Activated naive CD8-positive, alpha-beta T cell treated with anti-CD3 and anti-CD28 coated beads, Interleukin-2, amount 50 U/mL, for 24 hours (primary cell): ENCODE data around the gene DMC1.

Experiments used
- ATAC-seq: fragments of 150-1000 bp; cut with Tn5 transposase; one replicate; pipeline ENCODE4 v1.10.0; 2021
- DNase-seq: peaks from one replicate; pipeline ENCODE4 v3.0.0; 2021
- H3K27ac Mint-ChIP-seq: one replicate; pipeline ENCODE4 v1.8.0; 2021; ENCODE audit warnings: mild to moderate bottlenecking, mixed read lengths
- H3K27me3 Mint-ChIP-seq: one replicate; pipeline ENCODE4 v1.8.0; 2021; ENCODE audit warnings: mixed read lengths
- H3K36me3 Mint-ChIP-seq: one replicate; pipeline ENCODE4 v1.8.0; 2021; ENCODE audit warnings: low read depth, mixed read lengths
- H3K4me1 Mint-ChIP-seq: one replicate; pipeline ENCODE4 v1.8.0; 2021; ENCODE audit warnings: mixed read lengths
- H3K4me3 Mint-ChIP-seq: one replicate; pipeline ENCODE4 v1.8.0; 2021; ENCODE audit warnings: mild to moderate bottlenecking, moderate library complexity, mixed read lengths
- H3K9me3 Mint-ChIP-seq: one replicate; pipeline ENCODE4 v1.8.0; 2021; ENCODE audit warnings: mixed read lengths

Gene DMC1

GRCh38 chr22:38531251-38531938 lies 38.6 kb downstream of the DMC1 start:
- Mint-ChIP-seq H3K27me3 (no peaks in the 10 kb centered on the region), H3K4me3 (peak overlapping the region; percentile 70), H3K4me1 (peaks cover 17% of the 10 kb centered on the region), H3K27ac (peak overlapping the region; percentile 95), H3K36me3 (no peaks in the 10 kb centered on the region), H3K9me3 (no peaks in the 10 kb centered on the region)
- ATAC-seq (peak; percentile 24), DNase-seq (no peak)

DNA sequence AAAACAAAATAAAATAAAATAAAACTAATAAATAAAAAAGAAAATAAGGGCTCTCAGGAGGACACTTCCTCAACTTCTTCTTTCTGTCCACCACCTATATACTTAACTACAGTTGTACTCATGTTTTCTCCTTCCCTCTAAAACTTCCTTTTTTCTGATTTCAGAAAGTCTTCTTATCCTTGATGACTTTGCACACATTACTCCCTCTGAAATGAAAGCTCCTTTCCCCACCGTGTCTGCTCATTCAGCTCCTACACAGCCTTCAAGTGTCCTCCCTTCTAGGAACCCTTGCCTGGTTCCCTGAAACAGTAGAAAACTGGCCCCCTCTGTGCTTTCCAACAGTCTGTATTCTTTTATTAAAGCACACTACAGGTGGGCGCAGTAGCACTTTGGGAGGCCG lies 45.6 kb downstream of the DMC1 start:
- Mint-ChIP-seq H3K4me3 (no peak overlapping the region), H3K27ac (no peak overlapping the region), H3K27me3 (peaks cover 2% of the 10 kb centered on the region), H3K4me1 (no peaks in the 10 kb centered on the region), H3K36me3 (peaks cover 1% of the 10 kb centered on the region), H3K9me3 (no peaks in the 10 kb centered on the region)
- ATAC-seq = no peak
- no peak for DNase-seq

DNA sequence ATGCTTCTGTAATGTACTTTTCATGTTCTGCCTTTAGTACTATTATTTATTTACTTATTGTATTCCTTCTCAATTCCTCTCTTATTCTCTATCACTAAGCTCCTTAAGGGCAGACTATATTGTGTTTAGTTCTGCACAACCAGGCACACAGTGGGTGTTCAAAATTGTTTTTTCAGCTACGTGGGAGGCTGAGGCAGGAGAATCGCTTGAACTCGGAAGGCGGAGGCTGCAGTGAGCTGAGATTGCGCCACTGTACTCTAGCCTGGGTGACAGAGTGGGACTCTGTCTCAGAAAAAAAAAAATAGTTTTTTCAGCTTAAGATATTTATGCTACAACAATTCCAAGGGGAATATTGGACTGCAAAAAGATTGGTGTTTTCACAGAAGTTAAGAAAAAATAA lies 46.5 kb downstream of the DMC1 start:
- H3K4me1 Mint-ChIP-seq = no peaks in the 10 kb centered on the region
- H3K4me3 Mint-ChIP-seq = no peak overlapping the region
- peaks cover 3% of the 10 kb centered on the region for H3K36me3 Mint-ChIP-seq
- H3K9me3 Mint-ChIP-seq = no peaks in the 10 kb centered on the region
- no peak for DNase-seq
- H3K27ac Mint-ChIP-seq = no peak overlapping the region
- H3K27me3 Mint-ChIP-seq = peaks cover 2% of the 10 kb centered on the region
- ATAC-seq = no peak

DNA sequence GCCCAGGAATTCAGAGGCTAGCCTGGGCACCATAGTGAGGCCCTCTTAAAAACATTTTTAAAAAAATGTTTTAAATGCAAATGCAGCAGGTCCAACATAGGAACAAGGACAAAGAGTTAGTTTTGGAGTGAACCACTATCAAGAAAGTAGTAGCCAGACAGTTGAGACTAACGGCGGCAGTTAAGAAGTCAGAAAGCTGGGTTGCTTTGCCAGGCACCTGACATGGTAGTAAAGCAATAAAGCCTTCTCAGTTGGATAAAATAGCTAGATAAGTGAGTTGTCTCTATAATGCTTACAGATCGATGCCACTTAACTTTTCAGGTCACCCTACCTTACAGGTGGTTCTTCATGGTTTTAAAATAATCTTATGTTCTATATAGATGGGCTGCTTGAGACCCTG lies 47.0 kb downstream of the DMC1 start:
- no peak for ATAC-seq
- H3K9me3 Mint-ChIP-seq = no peaks in the 10 kb centered on the region
- peaks cover 2% of the 10 kb centered on the region for H3K27me3 Mint-ChIP-seq
- DNase-seq = no peak
- H3K27ac Mint-ChIP-seq = no peak overlapping the region
- H3K4me1 Mint-ChIP-seq = no peaks in the 10 kb centered on the region
- no peak overlapping the region for H3K4me3 Mint-ChIP-seq
- H3K36me3 Mint-ChIP-seq = peaks cover 3% of the 10 kb centered on the region

GRCh38 chr22:38519453-38520250 lies 50.3 kb downstream of the DMC1 start:
- ATAC-seq = no peak
- Mint-ChIP-seq H3K4me3 (no peak overlapping the region), H3K27me3 (peaks cover 2% of the 10 kb centered on the region), H3K27ac (no peak overlapping the region), H3K9me3 (no peaks in the 10 kb centered on the region), H3K4me1 (no peaks in the 10 kb centered on the region), H3K36me3 (peaks cover 3% of the 10 kb centered on the region)
- no peak for DNase-seq

DNA sequence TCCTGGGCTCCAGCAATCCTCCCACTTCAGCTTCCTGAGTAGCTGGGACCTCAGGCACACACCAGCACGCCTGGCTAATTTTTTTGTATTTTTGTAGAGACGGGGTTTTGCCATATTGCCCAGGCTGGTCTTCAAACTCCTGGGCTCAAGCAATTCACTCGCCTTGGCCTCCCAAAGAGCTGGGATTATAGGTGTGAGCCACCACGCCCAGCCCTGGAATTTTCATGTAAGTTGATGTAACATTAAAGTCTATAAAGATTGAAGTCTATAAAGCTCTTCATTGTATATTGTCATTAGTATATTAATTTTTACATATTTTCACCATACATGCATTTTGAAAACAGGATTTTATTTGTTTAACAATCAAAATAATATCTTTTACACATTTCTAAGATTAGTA lies 51.4 kb downstream of the DMC1 start:
- no peaks in the 10 kb centered on the region for H3K9me3 Mint-ChIP-seq
- H3K27me3 Mint-ChIP-seq = peaks cover 2% of the 10 kb centered on the region

DNA sequence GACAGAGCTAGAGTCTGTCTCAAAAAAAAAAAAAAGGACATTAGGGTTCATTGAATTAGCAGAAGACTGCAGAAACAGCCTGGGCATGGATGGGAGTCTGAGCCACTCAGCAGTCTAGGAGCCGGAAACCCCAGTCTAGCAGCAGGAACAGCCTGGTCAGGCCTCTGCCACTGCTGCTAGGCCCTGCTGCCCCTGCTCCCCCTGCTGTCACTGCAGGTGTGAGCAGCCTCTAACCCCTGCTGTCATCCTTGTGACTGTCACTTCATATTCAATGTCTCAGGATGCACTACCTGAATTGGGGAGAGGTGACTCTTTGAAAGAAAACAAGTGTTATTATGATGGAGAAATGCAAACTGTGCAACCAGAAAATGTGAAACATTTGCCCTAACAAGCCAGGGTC lies 56.9 kb downstream of the DMC1 start:
- peak; percentile 92 for ATAC-seq
- peak; percentile 33 for DNase-seq
- H3K9me3 Mint-ChIP-seq = no peaks in the 10 kb centered on the region
- peaks cover 8% of the 10 kb centered on the region for H3K4me1 Mint-ChIP-seq
- H3K27me3 Mint-ChIP-seq = no peaks in the 10 kb centered on the region
- no peak overlapping the region for H3K27ac Mint-ChIP-seq
- no peaks in the 10 kb centered on the region for H3K36me3 Mint-ChIP-seq
- no peak overlapping the region for H3K4me3 Mint-ChIP-seq

More for the DNA sequence above, 51.4 kb downstream of the DMC1 start:
- Mint-ChIP-seq H3K4me1 (no peaks in the 10 kb centered on the region), H3K27ac (no peak overlapping the region), H3K4me3 (no peak overlapping the region), H3K36me3 (peaks cover 3% of the 10 kb centered on the region)
- DNase-seq (no peak), ATAC-seq (no peak)

GRCh38 chr22:38510416-38510970 lies 59.5 kb downstream of the DMC1 start:
- DNase-seq = no peak

GRCh38 chr22:38506118-38506962 lies 63.6 kb downstream of the DMC1 start, which contains the start of gene DDX17:
Gene DDX17 (minus strand): TSS chr22:38506311.
- Mint-ChIP-seq H3K36me3 (peaks cover 41% of the 10 kb centered on the region), H3K27me3 (no peaks in the 10 kb centered on the region), H3K4me1 (peaks cover 37% of the 10 kb centered on the region), H3K27ac (peak within 1 kb of the TSS; percentile 99), H3K9me3 (no peaks in the 10 kb centered on the region), H3K4me3 (peak within 1 kb of the TSS; percentile 96)
- DNase-seq = peak; percentile 94
- peak; percentile 86 for ATAC-seq

More at GRCh38 chr22:38510416-38510970, 59.5 kb downstream of the DMC1 start:
- no peak for ATAC-seq
- Mint-ChIP-seq H3K9me3 (no peaks in the 10 kb centered on the region), H3K4me3 (no peak overlapping the region), H3K27me3 (no peaks in the 10 kb centered on the region), H3K27ac (no peak overlapping the region), H3K4me1 (peaks cover 15% of the 10 kb centered on the region), H3K36me3 (peaks cover 2% of the 10 kb centered on the region)

- peaks cover 47% of the 10 kb centered on the region for H3K36me3 Mint-ChIP-seq
- no peaks in the 10 kb centered on the region for H3K27me3 Mint-ChIP-seq
- peak; percentile 66 for DNase-seq
- no peaks in the 10 kb centered on the region for H3K9me3 Mint-ChIP-seq
- H3K4me3 Mint-ChIP-seq = peak overlapping the region; percentile 96
- H3K27ac Mint-ChIP-seq = peak overlapping the region; percentile 99
- peaks cover 43% of the 10 kb centered on the region for H3K4me1 Mint-ChIP-seq
- peak; percentile 16 for ATAC-seq
These were observed 64.4 kb downstream of the DMC1 start for GRCh38 chr22:38505541-38506117.

- peak; percentile 63 for DNase-seq
- Mint-ChIP-seq H3K4me3 (peak overlapping the region; percentile 96), H3K4me1 (peaks cover 46% of the 10 kb centered on the region)
These were observed 65.0 kb downstream of the DMC1 start for GRCh38 chr22:38504731-38505540.

GRCh38 chr22:38503021-38503420 lies 67.0 kb downstream of the DMC1 start:
- ATAC-seq = no peak

More at GRCh38 chr22:38504731-38505540, 65.0 kb downstream of the DMC1 start:
- Mint-ChIP-seq H3K9me3 (no peaks in the 10 kb centered on the region), H3K36me3 (peaks cover 51% of the 10 kb centered on the region), H3K27me3 (no peaks in the 10 kb centered on the region), H3K27ac (peak overlapping the region; percentile 98)
- no peak for ATAC-seq

More at GRCh38 chr22:38503021-38503420, 67.0 kb downstream of the DMC1 start:
- H3K36me3 Mint-ChIP-seq = peaks cover 69% of the 10 kb centered on the region
- DNase-seq = no peak
- peak overlapping the region; percentile 96 for H3K4me3 Mint-ChIP-seq
- H3K4me1 Mint-ChIP-seq = peaks cover 59% of the 10 kb centered on the region
- H3K27me3 Mint-ChIP-seq = no peaks in the 10 kb centered on the region
- H3K9me3 Mint-ChIP-seq = no peaks in the 10 kb centered on the region
- peak overlapping the region; percentile 98 for H3K27ac Mint-ChIP-seq
